Urothelium cell line (cell line): ENCODE measurements around the gene C11orf91.
"Not testable (repeated sequence)": the region's sequence is repeated elsewhere in the genome, so short reads cannot be mapped to it uniquely, and the experiment has no call there.

Source experiments
- DNase-seq: peaks from one replicate; pipeline ENCODE4 v3.0.0; 2011; ENCODE audit warnings: low spot score, mixed read lengths
- FAIRE-seq: peaks from 2 replicates; lab custom pipeline; 2011; peaks lifted over from hg19 to GRCh38; lab: Jason Lieb, UNC

The C11orf91 gene, protein sequence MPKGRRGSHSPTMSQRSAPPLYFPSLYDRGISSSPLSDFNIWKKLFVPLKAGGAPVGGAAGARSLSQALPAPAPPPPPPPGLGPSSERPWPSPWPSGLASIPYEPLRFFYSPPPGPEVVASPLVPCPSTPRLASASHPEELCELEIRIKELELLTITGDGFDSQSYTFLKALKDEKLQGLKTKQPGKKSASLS

DNA sequence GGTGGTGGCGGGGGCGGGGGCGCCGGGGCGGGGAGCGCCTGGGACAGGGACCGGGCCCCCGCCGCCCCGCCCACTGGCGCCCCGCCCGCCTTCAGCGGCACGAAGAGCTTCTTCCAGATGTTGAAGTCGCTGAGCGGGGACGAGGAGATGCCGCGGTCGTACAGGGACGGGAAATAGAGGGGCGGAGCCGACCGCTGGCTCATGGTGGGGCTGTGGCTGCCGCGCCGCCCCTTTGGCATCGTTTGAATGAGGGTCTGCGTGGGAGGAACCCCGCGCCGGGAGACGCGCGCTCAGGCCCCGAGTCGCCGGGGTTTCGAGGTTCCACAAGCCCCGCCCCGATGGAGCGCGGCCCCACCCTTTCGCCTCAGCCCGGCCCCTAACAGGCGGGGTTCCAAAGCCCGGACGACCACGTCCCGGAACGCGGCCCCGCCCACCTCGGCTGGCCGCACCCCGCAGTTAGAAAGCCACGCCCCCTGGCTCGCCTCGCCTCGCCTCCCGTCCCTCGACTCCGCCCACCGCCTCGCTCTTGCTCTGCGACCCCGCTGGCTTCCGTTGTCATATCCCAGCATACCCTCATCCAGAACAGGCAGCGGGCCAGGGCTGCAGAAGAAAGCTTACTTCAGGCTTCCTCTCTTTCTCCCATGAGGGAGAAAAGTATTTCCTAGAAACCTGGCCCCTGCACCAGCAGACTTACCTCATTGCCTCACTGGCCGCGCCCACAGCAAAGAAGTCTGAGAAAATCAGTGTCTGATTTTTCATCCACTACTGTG lies at the start of gene C11orf91:
Gene C11orf91 (minus strand): TSS at position 325 of the 770 bp plus-strand sequence. CDS start 86 bp downstream, at position 239.
- FAIRE-seq (peak; percentile 13), DNase-seq (peak; percentile 95)

DNA sequence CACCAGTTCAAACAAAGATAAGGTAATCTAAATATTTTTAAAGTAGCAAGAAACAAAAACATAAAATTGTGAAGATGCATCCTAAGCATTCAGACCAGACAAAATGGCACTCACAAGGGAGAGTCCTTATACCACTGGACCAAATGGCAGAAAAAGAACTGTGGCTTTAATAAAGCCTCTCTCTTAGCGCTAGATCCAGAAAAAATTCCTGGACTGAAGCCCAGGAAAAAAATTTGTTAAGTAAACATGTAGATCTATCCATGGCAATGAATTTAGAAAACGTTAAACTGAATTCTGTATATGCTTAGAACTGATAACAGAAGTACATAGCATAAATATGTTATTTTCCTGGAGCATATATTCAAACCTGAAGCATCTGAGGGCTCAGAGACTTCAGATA lies 47.4 kb upstream of the C11orf91 start:
- FAIRE-seq (no peak), DNase-seq (no peak)

DNA sequence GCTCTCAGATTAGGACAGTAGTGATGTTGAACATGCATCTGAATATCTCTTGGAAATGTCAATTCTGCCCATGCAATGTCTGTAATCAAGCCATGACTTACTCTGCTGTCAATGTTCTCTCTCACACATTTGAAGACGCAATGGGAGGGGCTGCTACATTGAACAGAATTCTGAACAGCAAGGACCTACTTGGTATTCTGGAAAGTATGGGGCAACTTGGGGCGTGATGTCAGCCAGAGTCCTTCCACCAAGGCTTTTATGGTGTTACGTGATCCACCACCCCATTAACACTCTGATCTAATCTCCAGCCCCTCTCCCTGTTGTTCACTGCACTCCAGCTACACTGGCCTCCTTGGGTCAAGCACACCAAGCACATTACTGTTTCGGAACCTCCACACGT lies 42.7 kb upstream of the C11orf91 start:
- no peak for DNase-seq
- no peak for FAIRE-seq

DNA sequence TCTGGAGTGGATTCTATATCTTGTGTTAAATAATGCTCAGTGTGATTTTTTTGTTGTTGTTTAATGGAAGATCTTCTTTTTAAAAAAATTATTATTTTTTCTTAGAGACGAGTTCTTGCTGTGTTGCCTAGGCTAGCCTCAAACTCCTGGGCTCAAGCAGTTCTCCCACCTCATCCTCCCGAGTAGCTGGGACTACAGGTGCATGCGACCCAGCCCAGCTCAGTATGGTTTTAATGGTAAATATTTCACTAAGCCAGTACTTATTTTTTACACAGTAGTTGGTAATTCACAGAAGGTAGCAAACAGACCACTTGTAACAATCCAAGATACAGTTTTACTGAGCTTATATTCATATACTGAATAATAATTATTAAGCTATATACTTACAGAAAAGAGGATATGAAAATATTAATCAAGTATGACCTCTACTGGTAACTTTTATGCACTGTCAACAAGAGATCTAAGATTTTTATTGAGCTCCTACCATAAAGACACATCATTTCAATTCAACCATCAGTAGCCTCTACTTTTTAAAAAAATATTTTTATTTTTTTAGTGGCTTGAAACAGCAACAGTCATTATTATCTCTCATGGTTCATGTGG lies 41.7 kb upstream of the C11orf91 start:
- DNase-seq (no peak), FAIRE-seq (no peak)

DNA sequence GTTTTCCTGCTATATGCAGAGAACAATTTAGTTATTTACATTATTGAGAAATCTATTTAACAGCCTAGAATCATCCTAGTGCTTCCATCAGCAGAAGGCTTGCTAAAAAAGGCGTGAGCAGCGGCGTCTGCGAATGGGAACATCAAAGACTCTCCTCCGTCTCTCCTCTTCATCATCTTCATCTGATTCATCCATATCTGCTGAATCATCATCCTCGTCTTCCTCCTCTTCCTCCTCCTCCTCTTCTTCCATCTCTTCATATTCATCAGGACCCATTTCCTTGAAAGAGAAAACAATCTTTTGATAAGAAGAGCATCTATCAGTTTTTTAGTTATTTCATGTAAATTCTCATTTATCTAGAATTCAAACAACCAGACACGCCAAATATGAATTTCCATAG lies 41.2 kb upstream of the C11orf91 start:
- DNase-seq (no peak), FAIRE-seq (no peak)

DNA sequence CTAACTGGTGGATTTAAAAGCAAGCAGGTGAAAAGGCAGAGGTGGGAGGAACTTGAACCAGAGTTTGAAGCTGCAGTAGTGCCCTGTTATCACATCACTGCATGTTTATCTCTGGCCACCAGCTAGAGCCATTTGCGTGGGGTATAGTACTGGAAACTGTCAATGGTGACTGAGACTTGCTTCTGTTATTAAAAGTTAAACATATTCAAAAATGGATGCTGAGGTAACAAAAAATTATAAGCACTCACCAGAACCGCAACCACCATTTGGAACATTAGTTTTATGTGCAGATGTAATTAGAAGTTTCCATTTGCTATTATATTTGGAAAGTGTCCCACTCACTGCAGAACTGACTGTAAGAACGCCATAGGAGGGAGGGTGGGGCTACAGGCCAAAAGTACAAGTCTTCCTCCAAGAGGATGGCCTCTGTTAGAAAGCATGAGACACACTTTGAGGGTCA lies 36.8 kb upstream of the C11orf91 start:
- no peak for FAIRE-seq
- no peak for DNase-seq

DNA sequence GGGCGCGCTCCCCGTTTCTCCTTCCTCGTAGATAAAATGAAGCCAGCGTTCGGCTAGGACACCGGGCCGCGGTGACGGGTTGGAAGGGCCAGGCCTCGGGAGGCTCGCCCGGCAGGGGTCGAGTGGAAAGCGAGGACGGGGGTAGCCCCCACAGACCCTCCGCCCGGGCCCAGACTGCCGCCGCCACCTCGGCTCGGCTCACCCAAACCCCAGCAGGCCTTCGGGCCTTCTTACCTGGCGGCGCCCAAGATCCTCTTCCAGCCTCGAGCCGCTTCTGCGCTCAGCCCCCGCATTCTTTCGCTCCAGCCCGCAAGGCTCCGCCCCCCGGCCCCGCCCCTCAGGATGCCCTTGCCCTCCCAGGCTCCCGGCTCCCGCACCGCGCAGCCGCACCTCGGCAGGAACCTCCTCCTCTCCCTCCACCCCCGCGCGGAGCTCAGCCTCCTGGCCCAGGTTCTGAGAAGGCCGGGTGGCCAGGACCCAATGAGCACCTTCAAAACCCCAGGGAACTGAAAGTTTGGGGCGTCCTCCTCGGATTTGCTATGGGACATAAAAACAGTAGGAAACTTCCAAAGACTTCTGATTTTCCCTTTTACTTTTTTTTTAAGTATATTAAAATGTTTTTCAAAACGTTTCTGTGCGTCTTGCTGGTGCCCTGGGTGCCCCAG lies 35.7 kb upstream of the C11orf91 start, which contains the start of gene CD59:
Gene CD59 (minus strand): TSS at position 276 of the 665 bp plus-strand sequence. CDS start 13,978 bp downstream, outside the sequence.
- DNase-seq, result peak; percentile 96

DNA sequence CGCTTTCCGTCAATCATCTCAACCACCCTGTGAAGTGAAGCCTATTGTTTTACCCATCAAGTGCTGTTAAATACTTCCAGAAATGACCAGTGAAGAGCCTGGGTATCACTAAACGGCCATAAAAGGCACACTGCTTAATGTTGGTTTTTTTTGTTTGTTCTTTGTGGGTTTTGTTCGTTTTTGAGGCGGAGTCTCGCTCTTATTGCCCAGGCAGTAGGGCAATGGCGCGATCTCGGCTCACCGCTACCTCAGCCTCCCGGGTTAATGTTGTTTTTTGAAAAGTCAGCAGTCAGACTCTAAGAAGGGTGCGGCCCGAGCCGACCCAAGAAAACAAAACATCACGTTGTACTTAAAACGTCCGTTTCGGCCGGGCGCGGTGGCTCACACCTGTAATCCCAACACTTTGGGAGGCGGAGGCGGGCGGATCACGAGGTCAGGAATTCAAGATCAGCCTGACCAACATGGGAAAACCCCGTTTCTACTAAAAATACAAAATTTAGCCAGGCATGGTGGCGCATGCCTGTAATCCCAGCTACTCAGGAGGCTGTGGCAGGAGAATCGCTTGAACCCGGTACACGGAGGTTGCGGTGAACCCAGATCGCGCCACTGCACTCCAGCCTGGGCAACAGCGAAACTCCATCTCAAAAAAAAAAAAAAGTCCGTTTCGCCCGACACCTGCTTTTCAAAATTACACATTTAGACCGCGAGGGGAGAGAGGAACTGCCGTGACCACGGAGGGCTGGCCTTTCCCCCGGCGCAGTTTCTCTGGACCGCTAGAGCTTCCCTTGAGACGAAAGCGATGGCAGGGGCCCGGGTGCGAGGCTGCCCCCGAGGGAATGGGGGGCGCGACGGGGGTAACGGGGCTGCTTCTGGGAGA lies 34.9 kb upstream of the C11orf91 start:
- no peak for DNase-seq
- FAIRE-seq, result no peak

More for the DNA sequence above, 35.7 kb upstream of the C11orf91 start, which contains the start of gene CD59:
- no peak for FAIRE-seq

DNA sequence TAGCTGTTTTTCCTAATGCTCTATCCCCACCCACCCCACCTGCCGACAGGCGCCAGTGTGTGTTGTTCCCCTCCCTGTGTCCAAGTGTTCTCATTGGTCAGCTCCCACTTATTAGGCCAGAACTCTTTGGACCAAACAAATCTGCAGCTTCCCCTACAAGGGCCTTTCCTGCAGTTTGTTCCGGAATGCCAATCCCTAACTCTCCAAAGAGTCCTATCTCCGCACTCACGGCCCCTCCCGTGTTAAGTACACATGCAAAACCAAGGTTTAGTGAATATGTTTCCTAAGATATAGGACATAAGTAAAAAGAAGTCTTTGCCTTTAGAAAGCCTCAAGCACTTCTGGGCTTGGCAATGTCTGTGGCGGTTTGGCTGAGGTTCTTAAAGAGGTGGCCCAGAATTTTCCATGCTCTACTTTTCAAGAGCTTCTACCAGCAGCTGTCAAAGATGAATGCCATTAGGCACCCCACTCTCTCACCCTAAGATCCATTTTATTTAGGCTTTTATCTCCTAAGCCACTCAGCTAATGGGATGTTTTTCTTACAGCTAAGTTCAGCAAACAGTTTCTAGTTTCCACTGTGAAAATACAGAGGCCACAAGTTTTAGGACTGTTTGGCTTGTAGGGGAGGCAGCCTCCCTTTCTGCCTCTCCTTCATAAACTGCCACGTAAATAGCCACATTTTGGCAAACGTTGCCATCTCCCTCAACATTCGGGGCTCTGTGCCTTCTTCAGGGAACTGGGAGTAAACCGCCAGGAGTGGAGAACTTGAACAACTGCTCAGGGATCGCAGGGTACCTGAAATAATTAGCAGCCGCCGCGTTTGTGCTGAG lies 34.0 kb upstream of the C11orf91 start:
- DNase-seq (no peak), FAIRE-seq (no peak)

DNA sequence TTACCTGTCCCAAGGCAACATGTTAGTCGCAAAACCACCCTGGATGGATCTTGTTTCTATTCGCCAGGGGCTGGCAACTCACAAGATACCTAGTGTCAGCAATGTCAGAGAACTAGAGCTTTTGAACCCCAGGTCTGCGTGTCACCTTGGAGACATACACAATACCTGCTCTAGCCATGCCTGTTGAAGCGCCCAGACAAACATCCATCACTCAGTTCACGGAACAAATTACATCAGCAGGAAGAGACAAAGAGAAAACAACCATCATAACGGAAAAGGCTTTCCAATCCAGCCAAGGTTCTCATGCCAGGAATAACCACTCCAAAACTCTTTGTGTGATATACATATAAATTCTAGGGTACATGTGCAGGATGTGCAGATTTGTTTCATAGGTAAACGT lies 33.4 kb upstream of the C11orf91 start:
- FAIRE-seq (no peak), DNase-seq (no peak)

DNA sequence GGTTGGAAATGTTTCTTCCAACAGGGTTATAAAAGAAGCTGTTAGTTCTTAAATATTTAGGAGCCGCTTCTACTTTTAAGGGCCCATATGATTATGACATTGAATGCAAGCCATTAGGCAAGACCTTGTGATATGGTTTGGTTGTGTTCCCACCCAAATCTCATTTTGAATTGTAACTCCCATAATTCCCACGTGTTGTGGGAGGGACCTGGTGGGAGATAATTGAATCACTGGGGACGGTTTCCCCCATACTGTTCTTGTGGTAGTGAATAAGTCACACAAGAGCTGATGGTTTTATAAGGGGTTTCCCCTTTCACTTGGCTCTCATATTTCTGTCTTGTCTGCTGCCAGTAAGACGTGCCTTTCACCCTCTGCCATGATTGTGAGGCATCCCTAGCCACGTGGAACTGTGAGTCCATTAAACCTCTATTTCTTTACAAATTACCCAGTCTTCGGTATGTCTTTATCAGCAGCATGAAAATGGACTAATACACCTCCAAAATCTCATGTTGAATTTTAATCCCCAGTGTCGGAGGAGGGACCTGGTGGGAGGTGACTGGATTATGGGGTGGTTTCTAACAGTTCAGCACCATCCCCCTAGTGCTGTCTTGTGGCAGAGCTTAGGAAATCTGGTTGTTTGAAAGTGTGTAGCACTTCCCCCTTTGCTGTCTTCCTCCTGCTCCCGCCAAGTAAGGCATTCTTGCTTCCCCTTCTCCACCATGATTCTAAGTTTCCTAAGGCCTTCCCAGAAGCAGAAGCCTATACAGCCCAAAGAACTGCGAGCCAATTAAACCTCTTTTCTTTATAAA lies 31.3 kb upstream of the C11orf91 start:
- DNase-seq (no peak), FAIRE-seq (no peak)

DNA sequence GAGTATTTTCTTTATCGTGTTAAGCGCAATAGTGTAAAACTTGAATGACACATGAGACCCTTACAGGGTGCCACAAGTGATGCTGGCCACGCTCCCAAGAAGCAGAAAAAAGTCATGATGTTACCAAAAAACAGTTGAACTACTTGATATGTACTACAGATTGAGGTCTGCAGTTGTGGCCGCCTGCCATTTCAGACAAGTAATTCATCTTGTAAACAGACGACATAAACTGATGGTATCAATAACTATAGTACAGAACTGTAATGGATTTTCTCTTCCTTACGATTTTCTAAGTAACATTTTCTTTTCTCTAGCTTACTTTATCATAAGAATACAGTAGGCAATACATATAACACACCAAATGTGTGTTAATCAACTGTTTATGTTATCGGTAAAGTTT lies 30.1 kb upstream of the C11orf91 start:
- DNase-seq (no peak), FAIRE-seq (no peak)

DNA sequence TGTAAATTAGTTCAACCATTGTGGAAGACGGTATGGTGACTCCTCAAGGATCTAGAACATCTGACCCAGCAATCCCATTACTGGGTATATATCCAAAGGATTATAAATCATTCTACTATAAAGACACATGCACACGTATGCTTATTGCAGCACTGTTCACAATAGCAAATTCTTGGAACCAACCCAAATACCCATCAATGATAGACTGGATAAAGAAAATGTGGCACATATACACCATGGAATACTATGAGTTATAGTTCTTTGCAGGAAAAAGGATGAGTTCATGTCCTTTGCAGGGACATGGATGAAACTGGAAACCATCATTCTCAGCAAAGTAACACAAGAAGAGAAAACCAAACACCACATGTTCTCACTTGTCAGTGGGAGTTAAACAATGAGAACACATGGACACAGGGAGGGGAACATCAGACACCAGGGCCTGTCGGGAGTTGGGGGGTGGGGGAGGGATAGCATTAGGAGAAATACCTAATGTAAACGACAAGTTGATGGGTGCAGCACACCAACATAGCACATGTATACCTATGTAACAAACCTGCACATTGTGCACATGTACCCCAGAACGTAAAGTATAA lies 28.5 kb upstream of the C11orf91 start:
- not testable (repeated sequence) for DNase-seq, FAIRE-seq

DNA sequence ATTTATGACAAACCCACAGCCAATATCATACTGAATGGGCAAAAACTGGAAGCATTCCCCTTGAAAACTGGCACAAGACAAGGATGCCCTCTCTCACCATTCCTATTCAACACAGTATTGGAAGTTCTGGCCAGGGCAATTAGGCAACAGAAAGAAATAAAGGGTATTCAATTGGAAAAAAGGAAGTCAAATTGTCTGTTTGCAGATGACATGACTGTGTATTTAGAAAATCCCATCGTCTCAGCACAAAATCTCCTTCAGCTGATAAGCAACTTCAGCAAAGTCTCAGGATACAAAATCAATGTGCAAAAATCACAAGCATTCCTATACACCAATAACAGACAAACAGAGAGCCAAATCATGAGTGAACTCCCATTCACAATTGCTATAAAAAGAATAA lies 26.9 kb upstream of the C11orf91 start:
- not testable (repeated sequence) for FAIRE-seq

DNA sequence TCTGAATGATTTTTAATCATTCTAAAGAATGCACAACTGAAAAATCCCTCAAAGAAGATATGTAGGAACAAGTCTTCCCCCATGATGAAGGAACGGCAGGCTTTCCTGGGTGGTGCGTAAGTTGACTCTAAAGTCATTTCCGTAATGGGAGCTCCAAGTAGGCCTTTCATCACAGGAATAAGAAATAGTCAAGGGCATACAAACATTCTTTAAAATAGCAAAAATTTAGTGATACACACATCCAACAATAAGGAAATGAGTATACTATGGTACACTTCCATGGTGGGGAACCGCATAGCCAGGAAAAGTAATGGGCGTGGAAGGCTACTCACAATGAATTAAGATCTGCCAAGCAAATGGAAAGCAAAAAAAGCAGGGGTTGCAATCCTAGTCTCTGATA lies 24.9 kb upstream of the C11orf91 start:
- FAIRE-seq (no peak), DNase-seq (no peak)

More for the DNA sequence above, 26.9 kb upstream of the C11orf91 start:
- DNase-seq, result not testable (repeated sequence)

DNA sequence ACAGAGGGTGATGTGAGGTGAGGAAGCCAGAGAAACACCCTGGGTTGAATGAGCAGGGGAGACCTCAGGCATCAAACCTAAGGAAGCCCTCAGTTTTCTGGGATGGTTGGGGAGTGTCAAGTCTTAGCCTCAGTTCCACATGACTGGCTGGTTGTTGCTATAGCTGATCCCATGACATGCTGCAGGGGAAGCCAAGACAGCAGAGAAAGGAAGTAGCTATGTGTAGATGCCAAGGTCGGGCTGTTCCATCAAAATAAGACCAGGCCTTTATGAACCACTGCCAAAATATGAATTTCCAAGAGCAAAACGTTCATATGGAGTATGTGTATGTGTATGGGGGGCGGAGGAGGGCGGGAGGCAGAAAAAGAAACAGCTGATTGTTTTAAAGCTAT lies 24.0 kb upstream of the C11orf91 start:
- FAIRE-seq (no peak), DNase-seq (no peak)

DNA sequence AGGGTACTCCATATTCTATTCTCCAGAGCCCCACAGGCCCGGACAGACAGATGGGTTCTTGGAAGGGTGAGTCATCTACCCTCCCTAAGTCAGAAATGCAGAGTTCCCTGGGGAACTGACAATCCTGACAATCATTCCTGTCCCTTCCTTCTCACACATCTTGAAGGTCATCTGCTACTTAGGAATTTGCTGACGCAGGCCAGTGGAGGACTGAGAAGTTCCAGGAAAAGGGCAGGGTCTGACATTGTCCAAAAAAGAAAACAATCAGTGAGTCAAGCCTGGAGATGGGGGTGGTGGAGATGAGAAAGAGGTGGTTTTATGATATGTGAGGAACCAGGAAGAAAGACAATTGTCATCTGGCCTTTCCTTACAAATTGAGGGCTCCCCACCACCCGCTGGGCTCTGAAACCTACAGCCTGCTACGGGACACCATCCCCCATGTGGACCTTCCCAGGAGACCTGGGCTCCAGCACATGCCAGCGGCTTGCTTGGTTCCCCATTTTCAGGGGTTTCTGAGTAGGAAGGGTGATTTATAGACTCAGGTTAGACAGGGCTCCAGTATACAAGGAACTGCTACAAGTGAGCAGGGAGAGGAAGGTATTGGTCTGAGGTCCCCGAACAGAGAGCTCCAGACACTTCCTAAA lies 22.7 kb upstream of the C11orf91 start:
- FAIRE-seq, result no peak
- peak; percentile 57 for DNase-seq
